Measurements from ENCODE around the gene LYSMD3. TPM values are rescaled to one million over a fixed set of nuclear protein-coding genes. Genes with fewer than 3 reads are reported as not detected.

LYSMD3 gene
- total and polyA plus RNA-seq, 9 of the 15 experiments (the other 6 are each of a cell fraction or from before 2014, with no cell fraction given): 9.5 to 42.3 (median 20.7) TPM

GRCh38 chr5:90480699-90481098 lies 48.7 kb downstream of the LYSMD3 start:
- H4K20me1 ChIP-seq (replicated peaks; ENCODE audit: control insufficient read depth, insufficient read depth, low read length): no peaks in the 10 kb centered on the region
- H3K4me2 ChIP-seq (ENCODE audit: insufficient read depth, low read length): no peak overlapping the region
- H3K9ac ChIP-seq (ENCODE audit: insufficient read depth in 1 of 2, low read depth in 2 of 2, low read length in 2 of 2): no peak overlapping the region
- no peaks in the 10 kb centered on the region for H3K9me1 ChIP-seq (ENCODE audit: control insufficient read depth, insufficient read depth, low read length)
- ATAC-seq: peak; percentile 40; the same call in 2 of the 3 replicates
- ChIA-PET POLR2A (no interaction called here), CTCF (ENCODE audit: low intra/inter-chr PET ratio) (no interaction called here)
- H3K36me3 ChIP-seq (ENCODE audit: control insufficient read depth, insufficient read depth, low read length): peaks cover 68% of the 10 kb centered on the region
- in situ Hi-C loops (cut with MboI) (no loop called here), intact Hi-C loops (cut with micrococcal nuclease) (no loop called here)
- peaks cover 5 to 22% of the 10 kb centered on the region in 2 experiments; a peak in 3 of 5 replicates for H3K4me1 ChIP-seq (replicated peaks in 1 of 2; ENCODE audit: control insufficient read depth in 2 of 2, insufficient read depth in 2 of 2, low read length in 2 of 2)
- H3K79me2 ChIP-seq (ENCODE audit: control insufficient read depth, insufficient read depth, low read length): peaks cover 49% of the 10 kb centered on the region
- 77% methylated on average over 1 of the region's 1 CpG for WGBS (ENCODE audit: insufficient coverage, low coverage, missing lambda C conversion rate)
- no peak overlapping the region for H3K27ac ChIP-seq (ENCODE audit: extremely low read depth, low read depth, low read length)
- H3K4me3 ChIP-seq: no peak overlapping the region
- TF ChIP-seq ZNF316 (IDR thresholded peaks at IDR 0.05) (peak; percentile 91), SMC3 (conservative IDR thresholded peaks at IDR 0.05; ENCODE audit: insufficient read depth, low read depth, low read length) (no peak), MAFG (tag; conservative IDR thresholded peaks at IDR 0.05) (peak; percentile 84), MAFF (IDR thresholded peaks at IDR 0.05; ENCODE audit: low read length) (peak; percentile 34; the same call in 1 of the 2 replicates), L3MBTL2 (IDR thresholded peaks at IDR 0.05) (peak; percentile 35; the same call in 1 of the 2 replicates), NFE2 (IDR thresholded peaks at IDR 0.05; ENCODE audit: low read depth) (peak; percentile 68), ZNF764 (CRISPR knock-in tag; IDR thresholded peaks at IDR 0.05; ENCODE audit: low read depth) (no peak), MTA1 (IDR thresholded peaks at IDR 0.05; ENCODE audit: borderline replicate concordance) (no peak), HNRNPH1 (optimal IDR thresholded peaks at IDR 0.05; ENCODE audit: low read depth, low read length) (no peak), C11orf30 (IDR thresholded peaks at IDR 0.05; ENCODE audit: low read depth) (peak; percentile 77), MAFK (IDR thresholded peaks at IDR 0.05; ENCODE audit: low read length) (peak; percentile 57; the same call in 1 of the 2 replicates), BACH1 (tag; IDR thresholded peaks at IDR 0.05) (peak; percentile 47; the same call in 1 of the 2 replicates), NFE2L1 (tag; IDR thresholded peaks at IDR 0.05; ENCODE audit: borderline replicate concordance, low read depth) (peak; percentile 10; the same call in 1 of the 2 replicates), ZFP91 (CRISPR knock-in tag; IDR thresholded peaks at IDR 0.05) (no peak)
- peak in 2 of 4 experiments; percentile 15 to 25 for DNase-seq (ENCODE audit: extremely low read depth in 1 of 4, low spot score in 3 of 4)
- H3K27me3 ChIP-seq (ENCODE audit: control insufficient read depth in 2 of 2, insufficient read depth in 2 of 2, low read length in 2 of 2): no peaks in the 10 kb centered on the region
- no peaks in the 10 kb centered on the region for H3K9me3 ChIP-seq (replicated peaks; ENCODE audit: control insufficient read depth, insufficient read depth, low read depth, low read length)
- no peak for FAIRE-seq
- H2AFZ ChIP-seq (ENCODE audit: low read depth, low read length): no peak overlapping the region
- no TSS peak for BruUV-seq (replicated peaks)

All from K562 (cell line).